Right atrium auricular region (tissue), 2 donors: ENCODE data around the gene RXFP1. TPM values are rescaled to one million over a fixed set of nuclear protein-coding genes. Genes with fewer than 3 reads are reported as not detected.

Experiments used
- total RNA-seq, 2 donors: library from RNA; depleted of rRNA; stranded (reverse); fragments of >200 nt; gene quantifications; one replicate each; pipeline ENCODE4 v1.1.0, GENCODE V29; 2016

RXFP1 gene
- total RNA-seq, 2 donors from 2014 or later: not detected

Other genes starting within 250 kb of the RXFP1 start
- 1 to 10 TPM; 3.2 to 4.2 TPM for gene C4orf46, start 150.0 kb downstream of the RXFP1 start, total RNA-seq
- 100 to 1,000 TPM in 1 of 2 donors, 10 to 100 TPM in 1; 96.6 to 156 TPM for gene ETFDH, start 150.4 kb downstream of the RXFP1 start, total RNA-seq
- 10 to 100 TPM; 18.0 to 31.9 TPM for gene PPID, start 201.5 kb downstream of the RXFP1 start, total RNA-seq
- 10 to 100 TPM; 38.3 to 42.4 TPM for gene FNIP2, start 247.1 kb downstream of the RXFP1 start, total RNA-seq